HEK293T (cell line): ENCODE measurements around the gene CLIP4.

Experiments
- CTCF ChIA-PET: fragments of 350-600 bp; formaldehyde crosslinking; extraction: SDS; loops from one replicate; lab custom pipeline; 2021; ENCODE audit warnings: antibody characterized with exemption, inconsistent platforms; lab: Yijun Ruan, JAX
- POLR2A ChIA-PET: fragments of 350-600 bp; formaldehyde crosslinking; extraction: SDS; loops from one replicate; lab custom pipeline; 2020; ENCODE audit warnings: antibody characterized with exemption, inconsistent platforms; lab: Yijun Ruan, JAX
- DNase-seq: peaks from one replicate; pipeline ENCODE4 v3.0.0; 2012; ENCODE audit warnings: mixed read lengths; ENCODE audit errors: extremely low spot score
- ARNT ChIP-seq: fragments of 450-650 bp; IDR thresholded peaks from 2 replicates; pipeline ENCODE4 v1.6.1; 2017; ENCODE audit warnings: mild to moderate bottlenecking
- BHLHE40 ChIP-seq: fragments of 450-650 bp; IDR thresholded peaks from 2 replicates; pipeline ENCODE4 v1.6.1; 2016; ENCODE audit warnings: mild to moderate bottlenecking, moderate library complexity, borderline replicate concordance
- CTBP1 ChIP-seq: fragments of 450-650 bp; IDR thresholded peaks from 2 replicates; pipeline ENCODE4 v1.6.1; 2016; ENCODE audit warnings: borderline replicate concordance
- ELF4 ChIP-seq: fragments of 450-650 bp; IDR thresholded peaks from 2 replicates; pipeline ENCODE4 v1.6.1; 2017; ENCODE audit warnings: antibody characterized with exemption
- FOXA1 ChIP-seq: fragments of 450-650 bp; IDR thresholded peaks from 2 replicates; pipeline ENCODE4 v1.6.1; 2016; ENCODE audit warnings: mild to moderate bottlenecking
- FOXK2 ChIP-seq: fragments of 450-650 bp; IDR thresholded peaks from 2 replicates; pipeline ENCODE4 v1.6.1; 2016; ENCODE audit warnings: mild to moderate bottlenecking
- FOXM1 ChIP-seq: fragments of 450-650 bp; IDR thresholded peaks from 2 replicates; pipeline ENCODE4 v1.6.1; 2017; ENCODE audit warnings: mild to moderate bottlenecking, borderline replicate concordance
- HDGF ChIP-seq: fragments of 450-650 bp; IDR thresholded peaks from 2 replicates; pipeline ENCODE4 v1.6.1; 2017; ENCODE audit warnings: antibody characterized with exemption, borderline replicate concordance
- L3MBTL2 ChIP-seq: fragments of 450-650 bp; conservative IDR thresholded peaks from 2 replicates; pipeline ENCODE4 v1.6.1; 2016; ENCODE audit warnings: mild to moderate bottlenecking
- LEF1 ChIP-seq: fragments of 450-650 bp; IDR thresholded peaks from 2 replicates; pipeline ENCODE4 v1.6.1; 2017; ENCODE audit warnings: mild to moderate bottlenecking, borderline replicate concordance
- NFRKB ChIP-seq: fragments of 450-650 bp; IDR thresholded peaks from 2 replicates; pipeline ENCODE4 v1.6.1; 2016; ENCODE audit warnings: mild to moderate bottlenecking, moderate library complexity
- PKNOX1 ChIP-seq: fragments of 450-650 bp; IDR thresholded peaks from 2 replicates; pipeline ENCODE4 v1.6.1; 2016
- SP1 ChIP-seq: fragments of 450-650 bp; IDR thresholded peaks from 2 replicates; pipeline ENCODE4 v1.6.1; 2017
- SUZ12 ChIP-seq: fragments of 450-650 bp; IDR thresholded peaks from 2 replicates; pipeline ENCODE4 v1.6.1; 2016; ENCODE audit warnings: mild to moderate bottlenecking
- TARDBP ChIP-seq: fragments of 450-650 bp; IDR thresholded peaks from 2 replicates; pipeline ENCODE4 v1.6.1; 2016
- ZNF384 ChIP-seq: fragments of 450-650 bp; IDR thresholded peaks from 2 replicates; pipeline ENCODE4 v1.6.1; 2016

The CLIP4 gene

GRCh38 chr2:29159125-29159524 lies 43.9 kb downstream of the CLIP4 start:
- TF ChIP-seq CTBP1, result no peak
- TF ChIP-seq SUZ12, result no peak
- TF ChIP-seq FOXM1, result no peak
- TF ChIP-seq HDGF, result no peak
- ChIA-PET CTCF (no interaction called here), POLR2A (no interaction called here)
- no peak for DNase-seq

GRCh38 chr2:29160184-29160583 lies 45.0 kb downstream of the CLIP4 start:
- POLR2A ChIA-PET, result no interaction called here
- TF ChIP-seq CTBP1 (no peak), ARNT (no peak), SUZ12 (no peak), TARDBP (no peak), NFRKB (no peak), FOXK2 (no peak), HDGF (no peak), L3MBTL2 (no peak), ELF4 (no peak), FOXA1 (no peak), SP1 (no peak), BHLHE40 (no peak), LEF1 (no peak)
- no peak for DNase-seq
- CTCF ChIA-PET, result no interaction called here

- TF ChIP-seq ZNF384, result no peak
- TF ChIP-seq LEF1, result no peak
- TF ChIP-seq SUZ12, result no peak
- TF ChIP-seq ARNT, result no peak
- no peak for TF ChIP-seq BHLHE40
- TF ChIP-seq NFRKB, result no peak
- no peak for TF ChIP-seq TARDBP
- no peak for TF ChIP-seq FOXA1
- no peak for TF ChIP-seq CTBP1
- TF ChIP-seq ELF4, result no peak
- no peak for TF ChIP-seq HDGF
- DNase-seq, result no peak
- ChIA-PET POLR2A (no interaction called here), CTCF (no interaction called here)
Observed at GRCh38 chr2:29162204-29162928, 47.2 kb downstream of the CLIP4 start.

- ChIA-PET POLR2A (no interaction called here), CTCF (no interaction called here)
- TF ChIP-seq PKNOX1 (no peak), CTBP1 (no peak), TARDBP (no peak), L3MBTL2 (no peak), FOXK2 (no peak), ZNF384 (no peak), HDGF (no peak), FOXM1 (no peak), BHLHE40 (no peak), ARNT (no peak), SUZ12 (no peak), NFRKB (no peak), FOXA1 (no peak), LEF1 (no peak), SP1 (no peak), ELF4 (no peak)
- no peak for DNase-seq
Observed at GRCh38 chr2:29164091-29164846, 49.1 kb downstream of the CLIP4 start.

GRCh38 chr2:29165362-29166241 lies 50.4 kb downstream of the CLIP4 start:
- ChIA-PET CTCF (no interaction called here), POLR2A (no interaction called here)
- TF ChIP-seq CTBP1 (no peak), PKNOX1 (no peak), L3MBTL2 (no peak), SUZ12 (no peak), FOXA1 (no peak), FOXK2 (no peak), HDGF (no peak), NFRKB (no peak), BHLHE40 (no peak), ARNT (no peak), TARDBP (no peak), FOXM1 (no peak), LEF1 (no peak), ZNF384 (no peak), ELF4 (no peak), SP1 (no peak)
- DNase-seq, result no peak
